ENCODE results near the gene EGFL7.

- TF ChIP-seq, protein P1, sequence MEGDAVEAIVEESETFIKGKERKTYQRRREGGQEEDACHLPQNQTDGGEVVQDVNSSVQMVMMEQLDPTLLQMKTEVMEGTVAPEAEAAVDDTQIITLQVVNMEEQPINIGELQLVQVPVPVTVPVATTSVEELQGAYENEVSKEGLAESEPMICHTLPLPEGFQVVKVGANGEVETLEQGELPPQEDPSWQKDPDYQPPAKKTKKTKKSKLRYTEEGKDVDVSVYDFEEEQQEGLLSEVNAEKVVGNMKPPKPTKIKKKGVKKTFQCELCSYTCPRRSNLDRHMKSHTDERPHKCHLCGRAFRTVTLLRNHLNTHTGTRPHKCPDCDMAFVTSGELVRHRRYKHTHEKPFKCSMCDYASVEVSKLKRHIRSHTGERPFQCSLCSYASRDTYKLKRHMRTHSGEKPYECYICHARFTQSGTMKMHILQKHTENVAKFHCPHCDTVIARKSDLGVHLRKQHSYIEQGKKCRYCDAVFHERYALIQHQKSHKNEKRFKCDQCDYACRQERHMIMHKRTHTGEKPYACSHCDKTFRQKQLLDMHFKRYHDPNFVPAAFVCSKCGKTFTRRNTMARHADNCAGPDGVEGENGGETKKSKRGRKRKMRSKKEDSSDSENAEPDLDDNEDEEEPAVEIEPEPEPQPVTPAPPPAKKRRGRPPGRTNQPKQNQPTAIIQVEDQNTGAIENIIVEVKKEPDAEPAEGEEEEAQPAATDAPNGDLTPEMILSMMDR (IDR thresholded peaks at IDR 0.05; ENCODE audit: control extremely low read depth in 1 of 3, insufficient read depth in 1 of 3, low read depth in 1 of 3, low read length in 3 of 3) = no peak
- TF ChIP-seq CBX8 (IDR thresholded peaks at IDR 0.05; ENCODE audit: borderline replicate concordance, low read depth, low read length) = no peak
- no peak for TF ChIP-seq MAFK (IDR thresholded peaks at IDR 0.05; ENCODE audit: low read depth, low read length)
- no peak for TF ChIP-seq TCF12 (IDR thresholded peaks at IDR 0.05; ENCODE audit: low read depth, low read length)
- no peak for TF ChIP-seq RFX5 (IDR thresholded peaks at IDR 0.05; ENCODE audit: borderline replicate concordance, low read depth, low read length)
- TF ChIP-seq POLR2A (IDR thresholded peaks at IDR 0.05; ENCODE audit: control extremely low read depth in 1 of 2, low read depth in 2 of 2, low read length in 2 of 2) = no peak
- no peak for TF ChIP-seq SP4 (IDR thresholded peaks at IDR 0.05; ENCODE audit: low read length)
- no peak for TF ChIP-seq HDAC2 (IDR thresholded peaks at IDR 0.05; ENCODE audit: borderline replicate concordance in 1 of 2, low read depth in 2 of 2, low read length in 2 of 2)
- no peak for TF ChIP-seq SIRT6 (IDR thresholded peaks at IDR 0.05; ENCODE audit: low read length)
Measured at GRCh38 chr9:136620441-136621018, 42.2 kb upstream of the EGFL7 start.
